DOHH2 (cell line): Measurements from ENCODE around the gene PIM3.

Experiments used
- H3F3A ChIP-seq: fragments of 200-600 bp; sonication (generic), shearing (Covaris generic); 2 replicates; pipeline ENCODE4 v1.6.0; 2016; ENCODE audit warnings: antibody characterized with exemption, mild to moderate bottlenecking; ENCODE audit not compliant: control insufficient read depth, insufficient read depth
- H3K27ac ChIP-seq: fragments of 200-600 bp; sonication (generic); 2 replicates; pipeline ENCODE4 v1.5.1; 2014; ENCODE audit warnings: low read depth, mild to moderate bottlenecking, low read length, moderate library complexity
- H3K27me3 ChIP-seq: fragments of 200-600 bp; sonication (generic); 2 replicates; pipeline ENCODE4 v1.6.1; 2014; ENCODE audit warnings: mild to moderate bottlenecking, low read length, mixed read lengths; ENCODE audit not compliant: control insufficient read depth
- H3K36me3 ChIP-seq: fragments of 200-600 bp; sonication (generic); 2 replicates; pipeline ENCODE4 v1.6.1; 2014; ENCODE audit warnings: mild to moderate bottlenecking, low read length, moderate library complexity, mixed read lengths; ENCODE audit not compliant: control insufficient read depth
- H3K4me1 ChIP-seq: fragments of 200-600 bp; sonication (generic); 2 replicates; pipeline ENCODE4 v1.6.1; 2014; ENCODE audit warnings: mild to moderate bottlenecking, low read length, mixed read lengths; ENCODE audit not compliant: control insufficient read depth
- H3K4me2 ChIP-seq: fragments of 200-600 bp; sonication (generic); 2 replicates; pipeline ENCODE4 v1.6.0; 2014; ENCODE audit warnings: mild to moderate bottlenecking, low read length, moderate library complexity
- H3K4me3 ChIP-seq: fragments of 200-600 bp; sonication (generic); 2 replicates; pipeline ENCODE4 v1.5.1; 2014; ENCODE audit warnings: mild to moderate bottlenecking, low read length, mixed read lengths
- H3K79me2 ChIP-seq: fragments of 200-600 bp; sonication (generic); 2 replicates; pipeline ENCODE4 v1.6.1; 2014; ENCODE audit warnings: mild to moderate bottlenecking, low read length, mixed read lengths; ENCODE audit not compliant: control insufficient read depth
- H3K9me2 ChIP-seq: fragments of 200-600 bp; sonication (generic); replicated peaks from 2 replicates; pipeline ENCODE4 v1.6.1; 2014; ENCODE audit warnings: mild to moderate bottlenecking, low read length, mixed read lengths; ENCODE audit not compliant: control insufficient read depth
- H3K9me3 ChIP-seq: fragments of 200-600 bp; sonication (generic); 2 replicates; pipeline ENCODE4 v1.6.1; 2014; ENCODE audit warnings: antibody characterized with exemption, low read length, mixed read lengths; ENCODE audit not compliant: control insufficient read depth, insufficient read depth
- H4K20me1 ChIP-seq: fragments of 200-600 bp; sonication (generic); 2 replicates; pipeline ENCODE4 v1.6.0; 2014; ENCODE audit warnings: low read depth, mild to moderate bottlenecking, antibody characterized with exemption, low read length, moderate library complexity; ENCODE audit not compliant: control insufficient read depth, insufficient read depth
- CTCF ChIP-seq: fragments of 200-600 bp; sonication (generic); IDR thresholded peaks from one replicate; pipeline ENCODE4 v1.5.1; 2014; ENCODE audit warnings: antibody characterized with exemption, mild to moderate bottlenecking, low read depth, low read length; ENCODE audit not compliant: poor library complexity, severe bottlenecking
- EZH2phosphoT487 ChIP-seq: fragments of 200-600 bp; sonication (generic); IDR thresholded peaks from 2 replicates; pipeline ENCODE4 v1.6.1; 2017; ENCODE audit warnings: borderline replicate concordance, mild to moderate bottlenecking, antibody characterized with exemption, low read length, moderate library complexity, mixed read lengths

Gene PIM3

GRCh38 chr22:49995041-49995360 lies 34.4 kb downstream of the PIM3 start:
- H3K79me2 ChIP-seq = no peaks in the 10 kb centered on the region
- H3K4me2 ChIP-seq = no peak overlapping the region
- TF ChIP-seq CTCF (no peak), EZH2phosphoT487 (no peak)

GRCh38 chr22:49995361-49996118 lies 35.0 kb downstream of the PIM3 start:
- Histone ChIP-seq H3K36me3 (no peaks in the 10 kb centered on the region), H3K27me3 (no peaks in the 10 kb centered on the region), H3K4me3 (no peak overlapping the region), H3K79me2 (no peaks in the 10 kb centered on the region), H3K9me2 (no peaks in the 10 kb centered on the region), H3K27ac (no peak overlapping the region), H3F3A (no peaks in the 10 kb centered on the region), H3K4me2 (no peak overlapping the region), H3K9me3 (no peaks in the 10 kb centered on the region), H3K4me1 (peaks cover 21% of the 10 kb centered on the region), H4K20me1 (no peaks in the 10 kb centered on the region)
- TF ChIP-seq EZH2phosphoT487 (no peak), CTCF (no peak)

More at GRCh38 chr22:49995041-49995360, 34.4 kb downstream of the PIM3 start:
- Histone ChIP-seq H3K27me3 (no peaks in the 10 kb centered on the region), H3K9me2 (no peaks in the 10 kb centered on the region), H3K36me3 (no peaks in the 10 kb centered on the region), H4K20me1 (no peaks in the 10 kb centered on the region), H3K4me1 (peaks cover 21% of the 10 kb centered on the region), H3K27ac (no peak overlapping the region), H3K4me3 (no peak overlapping the region), H3K9me3 (no peaks in the 10 kb centered on the region), H3F3A (no peaks in the 10 kb centered on the region)

- no peaks in the 10 kb centered on the region for H3K36me3 ChIP-seq
- H3K9me2 ChIP-seq = no peaks in the 10 kb centered on the region
- H3K27me3 ChIP-seq = no peaks in the 10 kb centered on the region
- H3K27ac ChIP-seq = no peak overlapping the region
- no peaks in the 10 kb centered on the region for H3K9me3 ChIP-seq
- H3K4me1 ChIP-seq = peaks cover 21% of the 10 kb centered on the region
- H3K4me2 ChIP-seq = no peak overlapping the region
- H4K20me1 ChIP-seq = no peaks in the 10 kb centered on the region
- H3K4me3 ChIP-seq = no peak overlapping the region
- TF ChIP-seq CTCF (no peak), EZH2phosphoT487 (no peak)
- H3K79me2 ChIP-seq = no peaks in the 10 kb centered on the region
- H3F3A ChIP-seq = no peaks in the 10 kb centered on the region
Observed at GRCh38 chr22:49996119-49996517, 35.5 kb downstream of the PIM3 start.
